ENCODE measurements around the gene GAB1.

The GAB1 gene

DNA sequence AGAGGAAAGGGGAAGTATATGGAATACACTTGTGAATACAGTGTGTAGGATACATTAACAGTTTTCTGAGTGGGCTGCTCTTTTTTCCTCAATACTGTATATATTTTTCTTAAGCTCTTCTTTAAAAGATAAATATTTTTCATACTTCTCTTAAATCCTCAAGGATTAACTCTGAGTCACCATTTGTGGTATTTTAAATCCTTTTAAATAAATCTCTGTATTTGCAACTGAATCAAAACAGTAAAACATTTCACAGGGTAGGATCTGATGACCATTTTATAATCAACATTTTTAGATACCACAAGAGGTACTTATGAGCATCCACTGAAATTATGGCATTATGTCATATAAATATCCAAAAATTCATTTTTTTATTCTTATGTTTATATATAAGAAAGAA is 87.6 kb downstream of the GAB1 start:
- FAIRE-seq: no peak

GRCh38 chr4:143431526-143432257 is 95.0 kb downstream of the GAB1 start:
- no peak for FAIRE-seq

GRCh38 chr4:143432258-143432591 is 95.5 kb downstream of the GAB1 start:
- FAIRE-seq: no peak

DNA sequence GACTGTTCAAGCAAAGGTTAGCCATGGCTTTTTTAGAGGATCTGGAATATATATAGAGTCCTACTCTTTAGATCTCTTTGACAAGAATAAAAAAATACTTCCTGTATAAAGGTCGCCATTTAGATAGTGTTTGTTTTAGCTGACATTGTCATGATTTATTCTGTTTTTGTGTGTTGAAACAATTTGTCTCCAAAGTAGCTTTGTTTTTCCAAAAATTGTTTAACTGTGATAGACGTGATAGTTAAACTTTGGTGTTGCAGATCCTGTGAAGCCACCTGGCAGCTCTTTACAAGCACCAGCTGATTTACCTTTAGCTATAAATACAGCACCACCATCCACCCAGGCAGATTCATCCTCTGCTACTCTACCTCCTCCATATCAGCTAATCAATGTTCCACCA is 96.6 kb downstream of the GAB1 start:
- no peak for FAIRE-seq

DNA sequence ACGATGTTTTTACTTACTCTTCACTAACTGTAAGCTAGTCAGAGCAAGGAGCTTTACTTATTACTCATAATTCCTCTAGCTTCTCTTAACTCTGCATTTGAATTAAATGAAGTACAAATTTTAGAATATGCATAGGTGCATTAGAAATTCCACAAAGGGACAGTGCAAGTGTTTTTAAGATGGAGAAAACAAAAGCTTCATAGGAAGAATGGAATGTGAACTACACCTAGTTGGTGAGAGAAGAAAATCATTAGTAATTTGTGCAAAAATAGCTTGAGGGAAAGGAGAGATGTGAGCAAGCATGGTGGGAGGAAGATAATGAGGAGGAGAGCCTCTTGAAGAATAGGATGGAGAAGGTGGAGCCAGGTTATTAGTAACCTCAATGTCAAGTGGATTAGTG is 99.3 kb downstream of the GAB1 start:
- FAIRE-seq: no peak

- no peak for FAIRE-seq
Observed at GRCh38 chr4:143437476-143437875, 100.8 kb downstream of the GAB1 start.

DNA sequence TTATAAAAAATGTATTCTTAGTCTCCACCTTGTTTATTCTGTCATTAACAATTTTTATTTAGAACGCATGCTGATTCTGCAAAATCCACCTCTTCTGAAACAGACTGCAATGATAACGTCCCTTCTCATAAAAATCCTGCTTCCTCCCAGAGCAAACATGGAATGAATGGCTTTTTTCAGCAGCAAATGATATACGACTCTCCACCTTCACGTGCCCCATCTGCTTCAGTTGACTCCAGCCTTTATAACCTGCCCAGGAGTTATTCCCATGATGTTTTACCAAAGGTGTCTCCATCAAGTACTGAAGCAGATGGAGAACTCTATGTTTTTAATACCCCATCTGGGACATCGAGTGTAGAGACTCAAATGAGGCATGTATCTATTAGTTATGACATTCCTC is 101.3 kb downstream of the GAB1 start:
- no peak for FAIRE-seq

GRCh38 chr4:143438710-143439109 is 102.0 kb downstream of the GAB1 start:
- no peak for FAIRE-seq

DNA sequence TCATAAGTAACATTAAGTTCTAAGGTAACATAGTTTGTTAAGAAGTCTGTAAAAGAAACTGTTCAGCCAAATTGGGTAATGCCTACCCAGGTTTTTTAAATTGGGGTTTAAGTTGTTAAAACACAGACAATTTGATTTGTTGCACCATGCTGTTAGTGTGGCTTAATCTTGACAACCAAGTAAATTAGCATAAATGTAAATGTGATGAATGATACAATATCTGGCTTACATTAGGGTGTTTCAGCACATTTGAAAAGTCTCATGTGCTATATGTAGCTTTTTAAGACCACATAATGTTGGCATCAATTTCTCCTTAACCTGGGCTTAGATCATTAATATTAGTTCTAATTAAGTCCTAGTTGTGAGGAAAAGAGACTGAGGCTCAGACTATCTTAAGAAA is 104.4 kb downstream of the GAB1 start:
- FAIRE-seq: no peak

- no peak for FAIRE-seq
Observed at GRCh38 chr4:143441678-143442077, 105.0 kb downstream of the GAB1 start.

- FAIRE-seq: no peak
Observed at GRCh38 chr4:143443728-143444127, 107.1 kb downstream of the GAB1 start.

DNA sequence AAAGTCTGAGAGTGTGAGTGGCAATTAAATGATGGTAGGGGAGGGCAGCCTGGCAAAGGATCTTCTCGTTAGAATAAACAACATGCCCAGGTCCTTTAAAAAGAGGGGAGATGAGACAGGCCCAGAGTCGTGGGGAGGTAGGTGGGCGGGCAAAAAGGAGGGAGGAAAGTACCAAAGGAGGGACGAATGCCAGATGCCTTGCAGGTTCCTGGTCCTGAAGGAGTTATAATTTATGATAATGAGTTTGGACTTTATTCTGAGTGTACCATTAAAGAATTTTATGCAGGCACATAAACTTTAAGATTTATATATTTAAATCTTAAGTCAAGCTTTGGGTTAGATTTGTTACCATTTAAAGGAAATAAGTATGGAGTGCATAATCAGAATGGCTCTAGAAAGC is 114.5 kb downstream of the GAB1 start:
- no peak for FAIRE-seq

DNA sequence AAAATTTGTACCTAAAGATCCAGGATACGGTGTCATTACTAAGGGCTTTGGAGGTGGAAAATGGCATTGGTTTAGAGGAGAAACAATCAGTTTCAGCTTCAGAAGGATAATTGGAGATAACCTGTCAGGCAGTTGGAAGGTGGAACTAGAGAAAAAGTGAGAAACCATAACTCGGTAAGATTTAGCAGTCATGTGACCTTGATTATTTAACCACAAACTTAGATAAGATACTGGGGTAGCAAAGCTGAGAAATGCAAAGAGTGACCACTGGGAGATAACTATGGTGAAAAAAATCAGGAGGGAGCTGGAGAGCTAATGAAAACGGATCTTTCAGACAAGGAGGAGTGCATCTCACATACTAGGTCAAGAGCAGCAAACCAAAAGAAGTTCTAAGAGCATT is 118.5 kb downstream of the GAB1 start:
- FAIRE-seq: no peak

GRCh38 chr4:143458966-143459365 is 122.3 kb downstream of the GAB1 start:
- no peak for FAIRE-seq

DNA sequence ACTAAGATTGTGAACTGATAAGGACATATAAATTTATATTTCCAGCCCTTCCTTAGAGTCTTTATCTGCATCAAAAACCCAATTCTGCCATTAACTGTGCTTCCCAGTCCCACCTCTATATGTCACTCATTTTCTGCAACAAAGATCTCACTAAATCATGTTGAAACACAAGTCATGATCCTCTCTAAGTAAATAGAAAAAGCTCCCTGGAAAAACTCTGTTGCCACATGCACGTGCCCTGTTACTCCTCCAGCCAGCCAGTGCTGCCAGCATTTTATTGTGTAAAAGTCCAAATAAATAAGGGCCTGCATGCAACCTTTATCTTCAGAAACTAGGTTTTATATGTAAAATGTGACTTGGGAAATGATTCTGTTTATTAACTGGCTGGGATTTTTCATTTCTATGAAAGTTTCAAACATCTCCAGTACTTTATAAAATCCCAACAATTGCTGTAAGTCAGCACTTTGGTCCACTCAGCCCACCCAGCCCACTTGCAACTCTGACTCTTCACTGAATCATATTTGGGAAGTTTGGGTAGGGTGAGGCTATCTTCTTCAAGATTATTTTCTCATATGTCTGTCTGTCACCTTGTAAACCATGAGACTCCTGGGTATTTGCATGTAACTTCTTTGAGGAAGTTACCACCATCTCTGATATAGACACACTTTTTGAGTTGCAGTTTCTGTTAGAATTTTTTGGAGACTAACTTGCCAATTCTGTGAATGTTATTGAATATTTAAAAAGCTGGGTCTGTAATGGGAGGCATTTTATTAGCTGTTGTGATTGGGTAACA is 136.9 kb downstream of the GAB1 start:
- FAIRE-seq: no peak

GRCh38 chr4:143477487-143477886 is 140.8 kb downstream of the GAB1 start:
- FAIRE-seq: no peak

DNA sequence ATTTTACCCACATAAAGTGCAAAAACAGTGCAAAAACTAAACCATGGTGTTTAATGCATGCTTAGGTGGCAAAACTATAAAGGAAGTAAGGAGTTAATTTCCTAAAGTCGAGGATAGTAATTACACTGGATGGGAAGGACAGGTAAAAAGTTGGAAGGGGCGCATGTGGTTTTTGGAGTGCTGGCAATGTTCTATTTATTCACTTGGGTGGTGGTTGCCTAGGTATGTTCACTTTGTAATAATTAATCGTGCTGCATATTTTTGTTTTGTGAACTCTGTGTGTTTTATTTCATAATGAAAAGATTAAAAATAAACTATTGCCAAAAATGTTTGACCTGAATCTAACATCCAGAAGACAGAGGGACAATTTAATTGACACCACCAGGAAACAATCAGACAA is 144.7 kb downstream of the GAB1 start:
- FAIRE-seq: no peak

DNA sequence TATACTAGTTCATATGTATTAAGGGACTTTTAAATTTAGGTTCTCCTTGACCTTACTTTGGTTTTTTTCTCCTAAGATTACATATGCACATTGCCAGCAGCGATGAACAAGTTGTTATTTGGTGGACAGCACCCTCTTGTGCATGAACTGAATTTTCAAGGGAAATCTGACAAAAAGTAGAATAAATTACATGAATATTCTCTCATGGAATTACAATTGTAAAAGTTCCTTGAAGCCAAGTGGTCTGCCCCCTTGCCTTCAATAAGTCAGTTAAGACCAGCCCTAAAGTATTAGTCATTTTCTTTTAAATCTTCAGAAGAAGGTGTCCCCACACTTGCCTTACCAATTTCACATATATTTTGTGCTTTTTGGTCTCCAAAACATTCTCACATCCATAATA is 146.2 kb downstream of the GAB1 start:
- peak; percentile 88 for FAIRE-seq

- no peak for FAIRE-seq
Observed at GRCh38 chr4:143486314-143486713, 149.6 kb downstream of the GAB1 start.

DNA sequence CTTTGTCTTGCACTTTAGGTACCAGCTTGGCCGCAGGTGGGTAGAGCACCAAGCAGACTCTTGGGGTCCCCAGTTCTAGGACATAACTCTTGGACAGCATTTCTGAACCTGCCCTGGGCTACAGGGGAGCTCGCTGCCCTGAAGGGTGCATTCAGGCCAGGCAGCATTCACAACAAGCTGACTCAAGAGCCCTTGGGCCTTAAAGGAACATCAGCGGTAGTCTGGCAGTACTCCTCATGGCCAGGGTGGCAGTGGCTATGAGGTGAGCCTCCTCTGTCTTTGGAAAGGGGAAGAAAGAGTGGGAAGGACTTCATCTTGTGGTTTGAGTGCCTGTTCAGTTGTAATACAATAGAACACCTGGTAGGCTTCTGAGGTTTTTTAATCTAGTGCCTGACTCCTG is 152.0 kb downstream of the GAB1 start:
- no peak for FAIRE-seq

GRCh38 chr4:143489106-143489505 is 152.4 kb downstream of the GAB1 start:
- FAIRE-seq: no peak

- FAIRE-seq: no peak
Observed at GRCh38 chr4:143498021-143498420, 161.3 kb downstream of the GAB1 start.

DNA sequence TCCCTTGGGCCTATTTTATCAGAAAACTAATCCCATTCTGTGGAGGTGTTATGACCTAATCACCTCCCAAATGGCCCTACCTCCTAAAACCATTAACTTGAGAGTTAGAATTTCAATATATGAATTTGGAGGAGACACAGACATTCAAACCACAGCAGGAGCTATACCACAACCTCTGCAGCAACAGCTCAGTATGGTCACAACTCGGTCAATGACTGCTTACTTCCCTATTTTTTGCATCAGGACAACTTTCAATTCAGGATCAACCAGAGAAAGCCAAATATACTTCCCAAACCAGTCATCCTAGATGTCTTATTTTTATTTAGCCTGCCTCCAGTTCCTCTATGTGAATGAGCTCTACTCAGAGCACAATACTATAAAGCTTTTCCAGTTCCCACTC is 165.6 kb downstream of the GAB1 start:
- no peak for FAIRE-seq

DNA sequence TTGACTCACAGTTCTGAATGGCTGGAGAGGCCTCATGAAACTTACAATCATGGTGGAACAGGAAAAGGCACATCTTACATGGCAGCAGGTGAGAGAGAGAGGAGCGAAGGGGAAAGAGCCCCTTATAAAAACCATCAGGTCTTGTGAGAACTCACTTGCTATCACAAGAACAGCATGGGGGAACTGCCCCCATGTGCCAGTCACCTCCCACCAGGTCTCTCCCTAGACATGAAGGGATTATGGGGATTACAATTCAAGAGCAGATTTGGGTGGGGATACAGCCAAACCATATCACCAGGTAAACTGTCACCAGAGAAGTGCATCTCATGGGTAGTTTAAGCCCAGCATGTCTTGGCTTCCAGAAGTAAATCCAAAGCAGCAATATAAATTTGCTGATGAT is 169.4 kb downstream of the GAB1 start:
- FAIRE-seq: no peak

DNA sequence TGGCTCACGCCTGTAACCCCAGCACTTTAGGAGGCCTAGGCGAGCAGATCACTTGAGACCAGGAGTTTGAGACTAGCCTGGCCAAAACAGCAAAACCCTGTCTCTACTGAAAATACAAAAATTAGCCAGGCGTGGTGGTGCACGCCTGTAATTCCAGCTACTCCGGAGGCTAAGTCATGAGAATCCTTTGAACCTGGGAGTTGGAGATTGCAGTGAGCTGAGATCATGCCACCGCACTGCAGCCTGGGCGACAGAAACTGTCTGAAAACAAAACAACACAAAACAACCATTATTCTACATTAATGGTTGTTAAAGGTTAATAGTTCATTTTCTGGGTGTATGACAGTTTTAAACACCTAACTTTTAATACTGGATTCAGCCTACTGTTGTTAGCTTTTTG is 175.2 kb downstream of the GAB1 start:
- no peak for FAIRE-seq
